Measurements from ENCODE around the gene PALS1. TPM values are rescaled to one million over a fixed set of nuclear protein-coding genes. Genes with fewer than 3 reads are reported as not detected.

Gene PALS1
- total RNA-seq: 10 to 100 TPM; 14.4 to 16.7 (median 16.1) TPM
- polyA plus RNA-seq: 4.3 TPM
- long read RNA-seq, donor 1, full-length matches to known transcripts: 7 of 12 reads
- long read RNA-seq, donor 1, partial matches to known transcripts: 4 of 12 reads
- long read RNA-seq, donor 1, other reads (novel, unspliced or antisense): 1 of 12 reads
- long read RNA-seq, donor 2, full-length matches to known transcripts: 5 of 6 reads
- long read RNA-seq, donor 2, partial matches to known transcripts: 1 of 6 reads
- long read RNA-seq, donor 2, other reads (novel, unspliced or antisense): 0 of 6 reads
- long read RNA-seq, donor 3, full-length matches to known transcripts: 8 of 21 reads
- long read RNA-seq, donor 3, partial matches to known transcripts: 9 of 21 reads
- long read RNA-seq, donor 3, other reads (novel, unspliced or antisense): 4 of 21 reads
- long read RNA-seq, donor 4, full-length matches to known transcripts: 6 of 9 reads
- long read RNA-seq, donor 4, partial matches to known transcripts: 1 of 9 reads
- long read RNA-seq, donor 4, other reads (novel, unspliced or antisense): 2 of 9 reads

DNA sequence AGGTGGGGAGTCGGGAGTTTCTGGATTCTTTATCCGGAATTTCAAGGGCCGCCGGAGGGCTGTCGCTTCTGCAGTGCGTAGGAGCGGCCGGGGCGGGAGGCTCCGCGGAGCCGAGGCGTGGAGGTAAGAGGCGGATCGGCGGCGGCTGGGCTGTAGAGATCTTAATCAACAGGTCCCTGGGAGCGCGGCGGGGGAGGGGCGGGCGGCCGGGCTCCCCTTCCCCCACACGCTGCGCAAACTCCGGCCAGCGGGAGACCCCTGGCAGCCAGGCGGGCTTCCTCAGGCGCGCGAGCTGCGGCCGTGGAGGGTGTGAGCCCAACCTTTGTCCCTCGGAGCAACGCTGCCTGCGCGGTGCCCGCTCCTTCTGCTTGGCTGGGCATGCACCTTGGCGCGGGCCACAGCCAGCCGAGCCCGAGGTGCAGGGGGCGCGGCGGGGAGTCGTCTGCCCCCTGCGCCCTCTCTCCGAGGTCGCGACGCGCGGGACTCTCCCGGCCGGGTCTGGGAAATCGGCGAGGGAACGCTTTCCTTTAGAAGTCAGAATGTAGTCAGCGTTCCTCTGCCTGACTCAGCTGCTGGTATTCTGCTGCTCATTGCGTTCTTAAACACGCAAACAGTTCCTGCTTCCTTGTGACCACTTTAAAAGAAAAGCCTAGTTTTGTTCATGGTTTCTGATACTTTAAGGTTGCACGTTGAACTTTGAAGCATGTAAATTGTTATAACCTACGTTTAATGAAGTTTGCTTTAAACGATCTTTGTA lies at the start of gene PALS1:
Gene PALS1 (plus strand): TSS at position 25 of the 757 bp plus-strand sequence. CDS start 37,736 bp downstream, outside the sequence.
- H3K4me3 ChIP-seq (ENCODE audit: low read length): peak within 1 kb of the TSS; percentile 45
- H3K4me1 ChIP-seq (ENCODE audit: control insufficient read depth, insufficient read depth, low read length): peaks cover 2% of the 10 kb centered on the region
- no peaks in the 10 kb centered on the region for H3K27me3 ChIP-seq (ENCODE audit: control insufficient read depth, insufficient read depth)
- no peaks in the 10 kb centered on the region for H3K9me3 ChIP-seq (ENCODE audit: control insufficient read depth, low read length)
- peak within 1 kb of the TSS; percentile 57 for H3K27ac ChIP-seq (ENCODE audit: low read length)
- WGBS: under 1% methylated on average over 64 of the region's 64 CpGs
- intact Hi-C loops (cut with DNase I): no loop called here
- DNase-seq (no peak), ATAC-seq (peak; percentile 64 to 72)

DNA sequence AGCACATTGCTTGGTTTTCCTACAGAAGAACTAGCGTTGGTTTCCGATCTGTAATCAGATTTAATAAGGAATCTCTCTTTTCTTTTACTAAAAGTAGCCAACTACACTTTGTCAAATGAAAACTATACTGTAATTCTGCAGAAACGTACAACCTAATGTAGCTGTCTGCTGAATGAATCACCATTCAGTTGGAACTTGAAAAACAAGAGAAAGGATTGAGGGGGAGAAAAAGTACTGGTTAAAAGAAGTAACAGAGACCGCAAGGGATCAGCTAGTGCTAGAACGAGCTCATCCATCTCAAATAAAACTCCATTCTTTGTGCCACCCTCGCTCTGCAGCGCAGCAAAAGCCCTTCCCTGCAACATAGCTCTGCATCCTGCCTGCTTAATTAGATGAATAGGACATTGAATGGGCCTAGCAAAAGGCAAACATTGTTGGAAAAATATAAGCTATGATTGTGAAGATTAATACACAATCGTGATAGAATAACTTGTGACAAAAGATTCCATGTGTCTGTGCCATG lies 49.4 kb upstream of the PALS1 start:
- Histone ChIP-seq H3K4me1 (ENCODE audit: control insufficient read depth, insufficient read depth, low read length) (peaks cover 2% of the 10 kb centered on the region), H3K27me3 (ENCODE audit: control insufficient read depth, insufficient read depth) (no peaks in the 10 kb centered on the region), H3K4me3 (ENCODE audit: low read length) (no peak overlapping the region), H3K9me3 (ENCODE audit: control insufficient read depth, low read length) (no peaks in the 10 kb centered on the region), H3K27ac (ENCODE audit: low read length) (no peak overlapping the region)
- WGBS: 72% methylated on average over 8 of the region's 8 CpGs
- intact Hi-C loops (cut with DNase I): no loop called here
- DNase-seq (no peak), ATAC-seq (no peak)

DNA sequence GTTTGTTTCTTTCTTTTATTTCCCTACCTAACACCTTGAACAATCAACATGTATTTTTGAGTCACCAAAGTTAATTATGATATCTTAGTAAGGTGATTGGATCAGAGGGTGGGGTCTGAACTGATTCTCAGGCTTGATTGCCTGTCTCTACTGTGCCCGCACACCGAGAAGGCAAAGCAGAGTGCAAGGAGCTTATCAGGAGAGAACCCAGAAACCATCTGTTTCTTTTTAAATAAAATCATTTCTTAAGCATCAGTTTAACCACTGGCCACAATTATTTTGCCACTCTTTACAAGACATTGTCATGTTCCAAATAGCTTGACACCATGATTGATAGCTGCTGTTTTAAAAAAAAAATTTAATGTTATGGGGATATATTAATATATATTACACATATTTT lies 48.9 kb upstream of the PALS1 start:
- Histone ChIP-seq H3K4me3 (ENCODE audit: low read length) (no peak overlapping the region), H3K27ac (ENCODE audit: low read length) (no peak overlapping the region), H3K9me3 (ENCODE audit: control insufficient read depth, low read length) (no peaks in the 10 kb centered on the region), H3K27me3 (ENCODE audit: control insufficient read depth, insufficient read depth) (no peaks in the 10 kb centered on the region), H3K4me1 (ENCODE audit: control insufficient read depth, insufficient read depth, low read length) (peaks cover 2% of the 10 kb centered on the region)
- ATAC-seq (no peak), DNase-seq (no peak)
- intact Hi-C loops (cut with DNase I): no loop called here
- WGBS: 90% methylated on average over 2 of the region's 2 CpGs

DNA sequence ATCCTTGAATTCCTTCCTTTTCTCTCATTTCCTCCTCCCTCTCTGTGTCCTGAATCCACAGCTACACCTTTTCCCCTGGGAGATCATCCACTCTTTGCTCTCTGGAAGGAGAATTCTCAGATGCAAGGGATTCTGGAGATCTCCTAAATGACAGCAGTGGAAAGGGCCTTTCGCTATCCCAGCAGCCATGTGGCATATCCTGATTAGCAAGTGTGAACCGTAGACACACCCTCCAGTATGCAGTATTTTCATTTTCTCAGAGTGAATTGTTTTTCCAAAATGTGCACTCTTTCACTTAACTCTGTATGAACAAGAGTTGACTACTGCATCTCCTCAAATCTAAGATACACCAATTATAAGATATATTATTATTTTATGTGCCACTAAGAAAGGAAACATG lies 46.0 kb upstream of the PALS1 start:
- Histone ChIP-seq H3K4me1 (ENCODE audit: control insufficient read depth, insufficient read depth, low read length) (peaks cover 2% of the 10 kb centered on the region), H3K27me3 (ENCODE audit: control insufficient read depth, insufficient read depth) (no peaks in the 10 kb centered on the region), H3K4me3 (ENCODE audit: low read length) (no peak overlapping the region), H3K27ac (ENCODE audit: low read length) (no peak overlapping the region), H3K9me3 (ENCODE audit: control insufficient read depth, low read length) (no peaks in the 10 kb centered on the region)
- 54% methylated on average over 2 of the region's 2 CpGs for WGBS
- intact Hi-C loops (cut with DNase I): no loop called here
- DNase-seq: no peak
- ATAC-seq: no peak

DNA sequence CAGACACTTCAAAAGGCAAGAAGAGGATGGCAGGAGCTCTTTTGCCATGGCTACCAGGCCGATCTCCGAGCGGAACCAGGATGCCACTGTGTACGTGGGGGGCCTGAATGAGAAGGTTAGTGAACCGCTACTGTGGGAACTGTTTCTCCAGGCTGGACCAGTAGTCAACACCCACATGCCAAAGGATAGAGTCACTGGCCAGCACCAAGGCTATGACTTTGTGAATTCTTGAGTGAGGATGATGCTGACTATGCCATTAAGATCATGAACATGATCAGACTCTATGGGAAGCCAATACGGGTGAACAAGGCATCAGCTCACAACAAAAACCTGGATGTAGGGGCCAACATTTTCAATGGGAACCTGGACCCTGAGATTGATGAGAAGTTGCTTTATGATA lies 42.2 kb upstream of the PALS1 start:
- H3K4me1 ChIP-seq (ENCODE audit: control insufficient read depth, insufficient read depth, low read length): peaks cover 2% of the 10 kb centered on the region
- no peaks in the 10 kb centered on the region for H3K27me3 ChIP-seq (ENCODE audit: control insufficient read depth, insufficient read depth)
- no peak for DNase-seq
- ATAC-seq: no peak
- no peak overlapping the region for H3K4me3 ChIP-seq (ENCODE audit: low read length)
- WGBS: 96% methylated on average over 6 of the region's 6 CpGs
- H3K9me3 ChIP-seq (ENCODE audit: control insufficient read depth, low read length): no peaks in the 10 kb centered on the region
- intact Hi-C loops (cut with DNase I): no loop called here
- no peak overlapping the region for H3K27ac ChIP-seq (ENCODE audit: low read length)

DNA sequence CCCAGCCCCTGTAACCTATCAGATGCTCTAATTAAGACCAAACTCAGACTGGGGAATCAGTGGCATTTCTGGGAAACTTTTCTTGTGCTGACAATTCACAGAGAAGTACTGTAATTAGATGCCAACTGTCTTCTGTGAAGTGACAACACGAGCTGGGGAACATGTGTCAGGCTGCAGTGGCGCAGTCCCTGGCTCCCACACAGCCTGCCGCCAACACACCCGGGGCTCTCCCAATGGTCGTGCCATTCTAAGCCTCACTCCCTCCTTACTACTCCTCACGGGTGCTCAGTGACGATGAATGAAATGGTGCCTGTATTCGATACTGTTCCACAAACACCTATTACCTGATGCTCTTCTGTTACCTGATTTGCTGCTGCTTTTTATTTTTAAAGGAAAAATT lies 33.4 kb upstream of the PALS1 start:
- WGBS: 90% methylated on average over 8 of the region's 8 CpGs
- DNase-seq (no peak), ATAC-seq (no peak)
- no peaks in the 10 kb centered on the region for H3K27me3 ChIP-seq (ENCODE audit: control insufficient read depth, insufficient read depth)
- no peak overlapping the region for H3K27ac ChIP-seq (ENCODE audit: low read length)
- no peaks in the 10 kb centered on the region for H3K9me3 ChIP-seq (ENCODE audit: control insufficient read depth, low read length)
- H3K4me3 ChIP-seq (ENCODE audit: low read length): no peak overlapping the region
- no peaks in the 10 kb centered on the region for H3K4me1 ChIP-seq (ENCODE audit: control insufficient read depth, insufficient read depth, low read length)
- intact Hi-C loops (cut with DNase I): no loop called here

DNA sequence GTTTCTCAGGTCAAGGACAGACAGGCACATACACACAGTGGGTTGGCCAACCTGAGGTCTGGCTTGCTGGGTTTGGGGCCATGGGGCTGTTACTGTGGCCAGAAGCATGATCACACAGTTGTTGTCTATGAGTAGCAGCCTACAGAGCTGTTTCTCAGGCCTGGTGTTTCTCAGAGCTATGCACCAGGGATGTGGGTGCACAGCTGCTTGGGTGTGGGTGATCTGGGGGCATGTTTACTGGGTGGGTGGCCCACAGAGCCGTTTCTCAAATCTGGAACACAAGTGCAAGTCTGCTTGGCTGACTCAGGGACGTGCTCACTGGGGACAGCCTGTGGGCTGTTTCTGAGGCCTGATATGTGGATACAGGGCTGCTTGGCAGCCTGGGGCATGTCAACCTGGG lies 23.1 kb upstream of the PALS1 start:
- ATAC-seq (no peak), DNase-seq (no peak)
- intact Hi-C loops (cut with DNase I): no loop called here
- Histone ChIP-seq H3K4me1 (ENCODE audit: control insufficient read depth, insufficient read depth, low read length) (no peaks in the 10 kb centered on the region), H3K9me3 (ENCODE audit: control insufficient read depth, low read length) (no peaks in the 10 kb centered on the region), H3K4me3 (ENCODE audit: low read length) (no peak overlapping the region), H3K27ac (ENCODE audit: low read length) (no peak overlapping the region), H3K27me3 (ENCODE audit: control insufficient read depth, insufficient read depth) (no peaks in the 10 kb centered on the region)
- 59% methylated on average over 2 of the region's 2 CpGs for WGBS

DNA sequence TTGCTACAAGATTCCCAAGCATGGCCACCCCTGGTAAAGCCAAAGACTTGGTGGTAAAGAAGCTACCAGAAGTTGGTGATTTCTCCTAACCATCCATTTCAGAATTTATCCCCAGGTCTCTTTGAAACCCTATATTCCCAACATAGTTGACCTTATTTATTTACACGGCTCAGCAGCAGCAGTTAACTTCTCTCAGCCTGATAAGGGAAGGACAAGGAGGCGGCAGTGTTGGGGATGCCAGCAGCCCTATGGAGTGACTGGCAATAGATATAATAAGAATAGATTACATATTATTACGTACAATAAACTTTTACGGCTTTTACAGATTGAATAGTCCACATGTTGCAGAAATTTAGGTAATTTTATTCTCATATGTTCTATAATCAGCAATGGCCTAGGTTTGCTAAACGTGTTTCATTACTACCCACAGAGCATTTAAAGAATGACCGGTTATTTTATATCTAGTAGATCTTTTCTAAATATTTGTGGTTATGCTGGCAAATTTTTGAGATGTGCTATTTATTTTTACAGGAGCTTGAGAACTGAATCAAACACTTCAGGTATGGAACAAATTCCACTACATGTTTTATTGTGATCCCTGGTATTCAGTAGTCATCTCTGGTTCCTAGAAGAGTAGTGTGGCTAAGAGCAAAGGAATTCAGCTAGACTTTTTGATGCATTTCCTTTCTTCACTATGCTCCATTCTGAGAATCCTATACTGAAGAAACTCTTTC lies 19.8 kb upstream of the PALS1 start:
- no peak for ATAC-seq
- WGBS: 79% methylated on average over 6 of the region's 6 CpGs
- Histone ChIP-seq H3K27ac (ENCODE audit: low read length) (no peak overlapping the region), H3K4me3 (ENCODE audit: low read length) (no peak overlapping the region), H3K4me1 (ENCODE audit: control insufficient read depth, insufficient read depth, low read length) (no peaks in the 10 kb centered on the region), H3K9me3 (ENCODE audit: control insufficient read depth, low read length) (no peaks in the 10 kb centered on the region), H3K27me3 (ENCODE audit: control insufficient read depth, insufficient read depth) (no peaks in the 10 kb centered on the region)
- DNase-seq: no peak
- intact Hi-C loops (cut with DNase I): no loop called here

DNA sequence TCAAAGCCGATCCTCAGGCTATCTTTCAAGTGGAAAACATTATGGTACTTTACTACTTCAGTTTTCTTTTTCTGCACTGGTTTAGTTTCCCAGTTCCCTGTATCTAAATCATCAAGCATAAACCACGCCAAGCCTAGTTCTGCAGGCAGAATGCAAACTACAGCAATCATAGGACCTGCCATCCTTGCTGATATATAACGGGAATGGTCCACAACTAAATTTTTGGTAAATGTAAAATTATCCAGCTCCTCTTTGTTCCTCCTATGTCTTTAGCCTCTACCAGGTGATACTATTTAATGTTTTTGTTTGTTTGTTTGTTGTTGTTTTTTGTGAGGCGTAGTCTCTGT lies 19.3 kb upstream of the PALS1 start:
- DNase-seq (no peak), ATAC-seq (no peak)
- H3K9me3 ChIP-seq (ENCODE audit: control insufficient read depth, low read length): no peaks in the 10 kb centered on the region
- no peaks in the 10 kb centered on the region for H3K4me1 ChIP-seq (ENCODE audit: control insufficient read depth, insufficient read depth, low read length)
- no peak overlapping the region for H3K4me3 ChIP-seq (ENCODE audit: low read length)
- H3K27ac ChIP-seq (ENCODE audit: low read length): no peak overlapping the region
- no peaks in the 10 kb centered on the region for H3K27me3 ChIP-seq (ENCODE audit: control insufficient read depth, insufficient read depth)
- 94% methylated on average over 4 of the region's 4 CpGs for WGBS
- intact Hi-C loops (cut with DNase I): no loop called here

DNA sequence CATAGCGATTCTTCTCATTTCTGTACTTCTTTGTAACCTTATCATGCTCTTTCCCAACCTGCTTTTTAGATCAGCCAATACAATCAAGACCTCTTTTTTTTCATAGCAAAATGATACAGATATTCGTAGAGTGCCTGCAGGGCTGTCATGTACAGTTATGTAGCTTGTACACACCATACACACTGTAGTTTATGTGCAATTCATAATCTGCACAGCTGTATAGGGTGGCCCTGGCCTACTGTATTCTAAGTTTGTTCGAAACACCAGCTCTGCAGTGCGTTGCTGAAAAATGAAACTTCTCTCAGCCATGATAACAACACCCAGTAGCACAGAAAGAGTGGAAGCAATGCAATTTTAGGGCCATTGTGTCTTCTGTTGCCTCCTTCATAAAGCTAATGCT lies 15.7 kb upstream of the PALS1 start:
- H3K27ac ChIP-seq (ENCODE audit: low read length): no peak overlapping the region
- ATAC-seq (no peak), DNase-seq (no peak)
- H3K4me3 ChIP-seq (ENCODE audit: low read length): no peak overlapping the region
- intact Hi-C loops (cut with DNase I): no loop called here
- H3K27me3 ChIP-seq (ENCODE audit: control insufficient read depth, insufficient read depth): no peaks in the 10 kb centered on the region
- H3K4me1 ChIP-seq (ENCODE audit: control insufficient read depth, insufficient read depth, low read length): no peaks in the 10 kb centered on the region
- 81% methylated on average over 4 of the region's 4 CpGs for WGBS
- no peaks in the 10 kb centered on the region for H3K9me3 ChIP-seq (ENCODE audit: control insufficient read depth, low read length)
